Mesothelial cell of epicardium (in vitro differentiated cells): ENCODE measurements around the gene SLC39A1. TPM values are rescaled to one million over a fixed set of nuclear protein-coding genes. Genes with fewer than 3 reads are reported as not detected.

ENCODE experiments used
- DNase-seq, 2 experiments: peaks; one replicate each; pipeline ENCODE4 v3.0.0; 2021; ENCODE audit warnings: low spot score in 2 of 2; ENCODE audit not compliant: unreplicated experiment in 2 of 2
- H3K27ac Mint-ChIP-seq: 2 replicates; pipeline ENCODE4 v1.8.0; 2021; ENCODE audit warnings: mixed read lengths
- H3K27me3 Mint-ChIP-seq: 2 replicates; pipeline ENCODE4 v1.8.0; 2021; ENCODE audit warnings: low read depth, mixed read lengths
- H3K36me3 Mint-ChIP-seq: 2 replicates; pipeline ENCODE4 v1.8.0; 2021; ENCODE audit warnings: mixed read lengths
- H3K4me1 Mint-ChIP-seq: 2 replicates; pipeline ENCODE4 v1.8.0; 2021; ENCODE audit warnings: mixed read lengths
- H3K4me3 Mint-ChIP-seq: 2 replicates; pipeline ENCODE4 v1.8.0; 2021; ENCODE audit warnings: mild to moderate bottlenecking, moderate library complexity, mixed read lengths
- H3K9me3 Mint-ChIP-seq: 2 replicates; pipeline ENCODE4 v1.8.0; 2021; ENCODE audit warnings: mixed read lengths
- CTCF ChIP-seq: fragments of 200-600 bp; sonication (generic); IDR thresholded peaks from one replicate; pipeline ENCODE4 v1.5.0; 2021; ENCODE audit warnings: antibody characterized with exemption; ENCODE audit not compliant: unreplicated experiment
- total RNA-seq: library from RNA; stranded (reverse); gene quantifications from 3 replicates; pipeline ENCODE4 v1.2.1, GENCODE V29; 2021

SLC39A1 gene
- total RNA-seq, 1 donor from 2014 or later: 73.3 TPM

- Mint-ChIP-seq H3K36me3 (peaks cover 6% of the 10 kb centered on the region), H3K4me3 (peak overlapping the region; percentile 89), H3K27me3 (no peaks in the 10 kb centered on the region), H3K4me1 (peaks cover 53% of the 10 kb centered on the region), H3K9me3 (no peaks in the 10 kb centered on the region), H3K27ac (peak overlapping the region; percentile 98)
- DNase-seq: peak; percentile 75 to 85
- no peak for TF ChIP-seq CTCF
Observed at GRCh38 chr1:153963850-153964331, 554 bp upstream of the SLC39A1 start.

GRCh38 chr1:153962088-153963029 is 978 bp downstream of the SLC39A1 start:
- H3K9me3 Mint-ChIP-seq: no peaks in the 10 kb centered on the region
- DNase-seq: no peak
- peaks cover 6% of the 10 kb centered on the region for H3K36me3 Mint-ChIP-seq
- peaks cover 50% of the 10 kb centered on the region for H3K4me1 Mint-ChIP-seq
- TF ChIP-seq CTCF: no peak
- H3K4me3 Mint-ChIP-seq: peak overlapping the region; percentile 89
- peak overlapping the region; percentile 98 for H3K27ac Mint-ChIP-seq
- no peaks in the 10 kb centered on the region for H3K27me3 Mint-ChIP-seq

GRCh38 chr1:153961421-153961820 is 1.9 kb downstream of the SLC39A1 start:
- Mint-ChIP-seq H3K27ac (peak overlapping the region; percentile 98), H3K4me3 (peak overlapping the region; percentile 89), H3K36me3 (peaks cover 6% of the 10 kb centered on the region), H3K4me1 (peaks cover 52% of the 10 kb centered on the region), H3K9me3 (no peaks in the 10 kb centered on the region), H3K27me3 (no peaks in the 10 kb centered on the region)
- no peak for DNase-seq
- no peak for TF ChIP-seq CTCF

GRCh38 chr1:153960206-153960605 is 3.1 kb downstream of the SLC39A1 start:
- no peak for DNase-seq
- Mint-ChIP-seq H3K4me3 (no peak overlapping the region), H3K27me3 (no peaks in the 10 kb centered on the region), H3K36me3 (peaks cover 6% of the 10 kb centered on the region), H3K27ac (no peak overlapping the region), H3K4me1 (peaks cover 44% of the 10 kb centered on the region), H3K9me3 (no peaks in the 10 kb centered on the region)
- no peak for TF ChIP-seq CTCF

- peaks cover 44% of the 10 kb centered on the region for H3K4me1 Mint-ChIP-seq
- DNase-seq: no peak
- no peaks in the 10 kb centered on the region for H3K9me3 Mint-ChIP-seq
- H3K36me3 Mint-ChIP-seq: peaks cover 6% of the 10 kb centered on the region
- H3K27ac Mint-ChIP-seq: peak overlapping the region; percentile 98
- H3K4me3 Mint-ChIP-seq: no peak overlapping the region
- no peak for TF ChIP-seq CTCF
- H3K27me3 Mint-ChIP-seq: no peaks in the 10 kb centered on the region
Observed at GRCh38 chr1:153959454-153959853, 3.9 kb downstream of the SLC39A1 start.
